Lower leg skin (tissue), 3 donors: ENCODE measurements around the gene PRR14L.

Source experiments
- CTCF ChIP-seq, 3 donors: fragments of 450-650 bp; IDR thresholded peaks; one replicate each; pipeline ENCODE4 v1.5.1; 2016; ENCODE audit warnings: antibody characterized with exemption in 3 of 3, mild to moderate bottlenecking in 3 of 3, moderate library complexity in 2 of 3
- POLR2A ChIP-seq, 2 donors: fragments of 450-650 bp; IDR thresholded peaks; one replicate each; pipeline ENCODE4 v1.6.1; 2016 to 2017; ENCODE audit warnings: antibody characterized with exemption in 2 of 2, mild to moderate bottlenecking in 1 of 2, moderate library complexity in 1 of 2

- TF ChIP-seq CTCF (IDR thresholded peaks at IDR 0.05) (no peak), POLR2A (IDR thresholded peaks at IDR 0.05) (no peak)
Observed at GRCh38 chr22:31730344-31730711, 19.6 kb downstream of the PRR14L start.
